Measurements from ENCODE around the gene LHFPL6. TPM values are rescaled to one million over a fixed set of nuclear protein-coding genes. Genes with fewer than 3 reads are reported as not detected.

Gene LHFPL6
- total RNA-seq, 3 donors from 2014 or later (not counting 1 experiment from before 2014, with no cell fraction given): not detected

GRCh38 chr13:39554371-39554770, 48.6 kb downstream of the LHFPL6 start:
- no peak overlapping the region for H3K4me3 ChIP-seq (ENCODE audit: low read length)
- ATAC-seq (no peak), DNase-seq (no peak)
- H3K9me3 ChIP-seq (ENCODE audit: control insufficient read depth, insufficient read depth, low read length): no peaks in the 10 kb centered on the region
- H3K36me3 ChIP-seq (ENCODE audit: control insufficient read depth, insufficient read depth, low read length): no peaks in the 10 kb centered on the region
- no peak for TF ChIP-seq CTCF (IDR thresholded peaks at IDR 0.05)
- Mint-ChIP-seq H3K36me3 (no peaks in the 10 kb centered on the region), H3K4me1 (no peaks in the 10 kb centered on the region), H3K4me3 (no peak overlapping the region), H3K27me3 (ENCODE audit: low read depth in 2 of 2) (no peaks in the 10 kb centered on the region), H3K27ac (no peak overlapping the region), H3K9me3 (peaks cover 0 to 9% of the 10 kb centered on the region in 2 donors)
- H3K27me3 ChIP-seq (ENCODE audit: control insufficient read depth, insufficient read depth, low read length): no peaks in the 10 kb centered on the region
- intact Hi-C loops (cut with micrococcal nuclease): no loop called here
- WGBS (ENCODE audit: insufficient coverage): 90% methylated on average over 3 of the region's 3 CpGs
- no peaks in the 10 kb centered on the region for H3K4me1 ChIP-seq (ENCODE audit: control insufficient read depth, insufficient read depth, low read length)
- H3K27ac ChIP-seq (ENCODE audit: low read length): no peak overlapping the region

- WGBS (ENCODE audit: insufficient coverage): 60% methylated on average over 1 of the region's 2 CpGs
These were observed 50.7 kb downstream of the LHFPL6 start for GRCh38 chr13:39552246-39552645.

GRCh38 chr13:39550931-39551330, 52.1 kb downstream of the LHFPL6 start:
- Histone ChIP-seq H3K27ac (ENCODE audit: low read length) (no peak overlapping the region), H3K4me3 (ENCODE audit: low read length) (no peak overlapping the region), H3K27me3 (ENCODE audit: control insufficient read depth, insufficient read depth, low read length) (no peaks in the 10 kb centered on the region), H3K36me3 (ENCODE audit: control insufficient read depth, insufficient read depth, low read length) (no peaks in the 10 kb centered on the region), H3K9me3 (ENCODE audit: control insufficient read depth, insufficient read depth, low read length) (no peaks in the 10 kb centered on the region), H3K4me1 (ENCODE audit: control insufficient read depth, insufficient read depth, low read length) (no peaks in the 10 kb centered on the region)
- Mint-ChIP-seq H3K4me1 (no peaks in the 10 kb centered on the region), H3K36me3 (no peaks in the 10 kb centered on the region), H3K9me3 (peaks cover 0 to 5% of the 10 kb centered on the region in 2 donors), H3K27ac (no peak overlapping the region), H3K4me3 (no peak overlapping the region), H3K27me3 (ENCODE audit: low read depth in 2 of 2) (no peaks in the 10 kb centered on the region)
- TF ChIP-seq CTCF (IDR thresholded peaks at IDR 0.05): no peak
- DNase-seq (no peak), ATAC-seq (no peak)
- intact Hi-C loops (cut with micrococcal nuclease): no loop called here

More at GRCh38 chr13:39552246-39552645, 50.7 kb downstream of the LHFPL6 start:
- no peaks in the 10 kb centered on the region for H3K27me3 ChIP-seq (ENCODE audit: control insufficient read depth, insufficient read depth, low read length)
- Mint-ChIP-seq H3K4me1 (no peaks in the 10 kb centered on the region), H3K4me3 (no peak overlapping the region), H3K9me3 (peaks cover 0 to 6% of the 10 kb centered on the region in 2 donors), H3K27ac (no peak overlapping the region), H3K27me3 (ENCODE audit: low read depth in 2 of 2) (no peaks in the 10 kb centered on the region), H3K36me3 (no peaks in the 10 kb centered on the region)
- no peaks in the 10 kb centered on the region for H3K36me3 ChIP-seq (ENCODE audit: control insufficient read depth, insufficient read depth, low read length)
- DNase-seq (no peak), ATAC-seq (no peak)
- H3K4me1 ChIP-seq (ENCODE audit: control insufficient read depth, insufficient read depth, low read length): no peaks in the 10 kb centered on the region
- TF ChIP-seq CTCF (IDR thresholded peaks at IDR 0.05): no peak
- H3K9me3 ChIP-seq (ENCODE audit: control insufficient read depth, insufficient read depth, low read length): no peaks in the 10 kb centered on the region
- intact Hi-C loops (cut with micrococcal nuclease): no loop called here
- H3K27ac ChIP-seq (ENCODE audit: low read length): no peak overlapping the region
- no peak overlapping the region for H3K4me3 ChIP-seq (ENCODE audit: low read length)

- no peak overlapping the region for H3K4me3 ChIP-seq (ENCODE audit: low read length)
- H3K27me3 ChIP-seq (ENCODE audit: control insufficient read depth, insufficient read depth, low read length): no peaks in the 10 kb centered on the region
- H3K4me1 ChIP-seq (ENCODE audit: control insufficient read depth, insufficient read depth, low read length): no peaks in the 10 kb centered on the region
- H3K27ac Mint-ChIP-seq: no peak overlapping the region
- H3K9me3 Mint-ChIP-seq: no peaks in the 10 kb centered on the region
- TF ChIP-seq CTCF (IDR thresholded peaks at IDR 0.05): no peak
- H3K27me3 Mint-ChIP-seq (ENCODE audit: low read depth in 2 of 2): no peaks in the 10 kb centered on the region
- no peak for ATAC-seq
- H3K27ac ChIP-seq (ENCODE audit: low read length): no peak overlapping the region
- H3K4me3 Mint-ChIP-seq: no peak overlapping the region
- no peaks in the 10 kb centered on the region for H3K36me3 ChIP-seq (ENCODE audit: control insufficient read depth, insufficient read depth, low read length)
- H3K36me3 Mint-ChIP-seq: no peaks in the 10 kb centered on the region
- DNase-seq: no peak
- no peaks in the 10 kb centered on the region for H3K9me3 ChIP-seq (ENCODE audit: control insufficient read depth, insufficient read depth, low read length)
- H3K4me1 Mint-ChIP-seq: no peaks in the 10 kb centered on the region
- intact Hi-C loops (cut with micrococcal nuclease): no loop called here
These were observed 55.9 kb downstream of the LHFPL6 start for GRCh38 chr13:39547108-39547507.

All from natural killer cell (primary cell).